GM12892 (cell line): ENCODE measurements around the gene JPH4.

Source experiments
- POLR2A ChIP-seq: IDR thresholded peaks from 2 replicates; pipeline ENCODE4 v1.6.1; 2011; ENCODE audit warnings: low read depth, low read length, control low read depth
- TAF1 ChIP-seq: IDR thresholded peaks from 2 replicates; pipeline ENCODE4 v1.6.1; 2011; ENCODE audit warnings: low read depth, mild to moderate bottlenecking, control low read depth, low read length, borderline replicate concordance

- no peak for TF ChIP-seq POLR2A
- no peak for TF ChIP-seq TAF1
Measured at GRCh38 chr14:23523229-23524016, 55.2 kb downstream of the JPH4 start.
